Activated gamma-delta T cell (primary cell): Measurements from ENCODE around the gene UTS2B.
"Not testable (repeated sequence)": the region's sequence is repeated elsewhere in the genome, so short reads cannot be mapped to it uniquely, and the experiment has no call there.

Source experiments
- DNase-seq: peaks from one replicate; lab custom pipeline; 2025; lab: John Stamatoyannopoulos, UW

The UTS2B gene

GRCh38 chr3:191280111-191280510 lies 50.2 kb downstream of the UTS2B start:
- no peak for DNase-seq

DNA sequence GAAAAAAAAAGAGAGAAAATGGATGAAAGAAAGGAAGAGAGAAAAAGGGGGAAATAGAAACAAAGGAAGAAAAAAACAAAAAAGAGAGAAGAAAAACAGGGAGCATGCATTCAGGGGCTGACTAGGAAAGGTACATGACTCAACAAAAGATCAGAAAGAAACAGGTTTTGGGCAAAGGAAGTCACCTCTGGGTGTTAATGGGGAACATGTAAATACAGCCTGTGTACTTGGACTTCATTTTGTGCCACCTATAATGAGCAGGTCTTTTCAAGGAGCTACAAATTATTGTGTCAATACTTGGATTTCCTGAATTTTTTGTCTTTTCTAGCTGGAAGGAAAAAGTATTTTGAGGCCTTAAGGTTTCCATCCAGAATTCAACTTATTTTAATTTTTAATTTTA lies 54.6 kb downstream of the UTS2B start:
- no peak for DNase-seq

DNA sequence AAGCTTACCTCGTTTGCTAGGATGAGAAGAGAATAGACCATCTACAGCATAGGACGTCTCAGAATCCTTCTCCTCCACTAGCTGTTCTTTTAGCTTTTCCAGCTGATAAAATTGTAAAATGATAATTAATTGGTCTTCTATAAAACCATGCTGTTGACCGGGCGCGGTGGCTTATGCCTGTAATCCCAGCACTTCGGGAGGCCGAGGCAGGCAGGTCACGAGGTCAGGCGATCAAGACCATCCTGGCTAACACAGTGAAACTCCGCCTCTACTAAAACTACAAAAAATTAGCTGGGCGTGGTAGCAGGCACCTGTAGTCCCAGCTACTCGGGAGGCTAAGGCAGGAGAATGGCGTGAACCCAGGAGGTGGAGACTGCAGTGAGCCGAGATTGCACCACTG lies 55.1 kb downstream of the UTS2B start:
- not testable (repeated sequence) for DNase-seq

GRCh38 chr3:191269289-191270085 lies 60.8 kb downstream of the UTS2B start:
- DNase-seq, result no peak

DNA sequence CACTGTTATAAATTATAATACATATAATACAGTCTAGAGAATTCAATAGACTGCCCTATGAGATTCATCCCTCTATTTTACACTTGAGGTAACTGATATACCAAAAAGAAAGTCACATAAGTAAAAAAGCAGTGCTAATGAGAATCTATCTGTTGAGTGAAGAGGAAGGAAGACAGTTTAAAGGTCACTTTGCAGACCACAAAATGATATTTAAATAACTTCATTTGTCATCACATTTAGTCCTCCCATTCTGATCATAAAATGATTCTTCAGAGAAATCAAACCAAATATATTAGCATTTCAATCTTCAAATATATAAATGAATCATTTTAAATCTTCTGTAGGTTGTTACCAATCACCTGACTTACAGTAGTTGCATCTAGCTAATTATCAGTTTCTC lies 61.6 kb downstream of the UTS2B start:
- DNase-seq, result no peak

DNA sequence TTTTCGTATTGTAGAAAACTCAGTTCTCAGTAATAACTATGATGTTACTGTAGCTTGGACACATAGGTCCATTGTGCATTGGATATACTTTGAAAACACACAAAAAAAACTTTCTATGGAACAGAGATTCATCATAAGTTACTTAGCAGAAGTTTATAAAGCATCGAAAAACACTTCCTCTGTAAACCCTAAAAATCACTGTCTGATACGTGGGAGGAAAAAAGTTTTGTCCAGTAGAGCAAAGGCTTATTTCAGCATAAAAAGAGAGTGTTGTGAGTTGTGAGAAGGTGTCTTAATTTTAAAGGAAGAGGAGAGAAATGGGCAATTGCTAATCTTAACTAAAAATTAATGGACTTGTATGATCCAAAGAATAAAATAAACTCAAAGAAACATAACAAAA lies 66.5 kb downstream of the UTS2B start:
- DNase-seq, result no peak

GRCh38 chr3:191263365-191263764 lies 67.0 kb downstream of the UTS2B start:
- DNase-seq, result no peak

GRCh38 chr3:191262650-191263049 lies 67.7 kb downstream of the UTS2B start:
- no peak for DNase-seq

DNA sequence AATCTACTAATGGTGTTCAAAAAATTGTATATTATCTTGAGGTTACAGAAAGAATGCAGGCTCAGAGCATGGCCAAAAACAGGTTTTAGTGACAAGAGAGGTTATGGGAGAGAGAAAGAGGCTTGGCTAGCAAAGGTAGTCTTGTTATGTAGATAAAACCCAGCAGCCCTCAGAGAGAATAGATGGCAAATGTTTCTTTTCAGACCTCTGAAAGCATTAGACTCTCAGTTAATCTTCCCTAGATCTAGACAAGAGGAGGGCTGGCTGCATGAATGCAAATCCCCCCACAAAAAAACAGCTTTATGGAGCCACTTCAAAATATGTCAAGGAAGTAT lies 69.1 kb downstream of the UTS2B start:
- no peak for DNase-seq

DNA sequence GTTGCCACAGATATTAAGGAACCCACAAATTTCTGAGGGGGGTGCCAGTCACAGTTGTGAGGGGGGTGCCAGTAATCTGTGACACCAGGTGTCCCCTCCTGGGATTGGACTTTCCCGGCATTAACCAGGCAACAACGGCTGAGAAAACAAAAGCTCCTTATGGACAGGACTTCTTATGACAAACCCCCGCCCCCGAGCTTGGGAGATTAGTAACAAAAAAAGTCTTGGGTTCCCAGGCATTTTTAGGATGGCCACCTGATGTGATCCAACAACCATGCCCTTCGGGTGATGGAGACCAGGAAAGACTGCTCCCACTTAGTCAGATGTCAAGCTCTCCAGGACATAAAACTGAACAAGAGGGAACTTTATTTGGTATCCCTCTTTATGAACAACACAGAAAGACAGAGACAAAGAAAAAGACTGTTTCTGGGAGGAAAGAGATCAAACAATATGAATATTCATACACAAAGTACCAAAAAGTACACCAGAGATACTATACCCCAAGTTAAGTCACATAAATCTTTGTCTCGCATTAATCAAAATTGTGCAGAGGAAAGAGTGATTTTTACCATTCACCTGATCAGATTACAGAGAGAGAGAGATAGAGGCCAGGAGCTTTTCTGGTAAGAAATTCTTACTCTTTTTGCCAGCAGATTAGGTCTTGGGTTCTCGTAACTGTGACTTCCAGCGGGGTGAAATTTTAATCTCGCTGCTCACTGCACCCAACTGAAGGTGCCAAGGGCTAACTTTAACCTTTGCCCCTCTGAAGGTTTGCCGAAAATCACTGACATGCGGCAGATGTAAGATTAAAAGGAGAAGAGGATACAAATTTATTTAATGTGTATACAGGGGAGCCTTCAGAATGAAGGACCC lies 69.7 kb downstream of the UTS2B start:
- DNase-seq, result no peak

- DNase-seq, result no peak
Measured at GRCh38 chr3:191259486-191259885, 70.8 kb downstream of the UTS2B start.

- no peak for DNase-seq
Measured at GRCh38 chr3:191257286-191257685, 73.0 kb downstream of the UTS2B start.

DNA sequence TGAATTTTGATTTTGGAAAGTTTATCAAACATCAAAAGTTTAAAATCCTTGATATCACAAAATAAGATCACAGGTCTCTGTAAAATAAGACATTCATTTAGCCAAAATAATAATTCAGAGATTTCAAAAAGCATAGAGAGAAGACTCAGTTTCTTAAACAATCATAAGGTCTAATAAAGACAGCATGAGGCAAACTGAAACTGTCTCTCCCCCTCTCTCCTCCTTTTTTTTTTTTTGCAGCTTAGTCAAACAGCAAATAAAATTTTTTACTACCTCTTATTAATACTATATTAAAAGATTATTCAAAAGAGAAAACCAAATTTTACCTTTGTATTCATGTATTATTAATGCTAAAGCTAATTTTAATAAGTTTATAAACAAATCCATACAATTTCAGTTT lies 73.9 kb downstream of the UTS2B start:
- no peak for DNase-seq

- no peak for DNase-seq
Measured at GRCh38 chr3:191255156-191255555, 75.2 kb downstream of the UTS2B start.

GRCh38 chr3:191254098-191254873 lies 76.0 kb downstream of the UTS2B start:
- DNase-seq, result no peak

- DNase-seq, result no peak
Measured at GRCh38 chr3:191253089-191253799, 77.1 kb downstream of the UTS2B start.

DNA sequence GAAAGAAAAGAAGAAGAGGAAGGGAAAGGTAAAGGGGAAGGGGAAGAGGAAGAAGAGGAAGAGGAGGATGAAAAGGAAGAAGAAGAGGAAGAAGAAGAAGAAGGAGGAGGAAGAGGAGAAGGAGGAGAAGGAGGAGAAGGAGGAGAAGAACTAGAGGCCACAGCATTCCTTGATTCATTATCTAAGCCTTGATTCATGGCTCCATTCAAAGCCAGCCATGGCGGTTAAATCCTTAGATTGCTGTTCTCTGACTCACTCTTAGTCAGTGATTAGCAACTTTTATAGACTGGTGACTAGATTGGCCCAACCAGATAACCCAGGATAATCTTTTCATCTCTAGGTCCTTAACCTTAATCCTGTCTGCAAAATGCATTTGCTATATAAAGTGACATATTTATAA lies 83.7 kb downstream of the UTS2B start:
- DNase-seq, result no peak

DNA sequence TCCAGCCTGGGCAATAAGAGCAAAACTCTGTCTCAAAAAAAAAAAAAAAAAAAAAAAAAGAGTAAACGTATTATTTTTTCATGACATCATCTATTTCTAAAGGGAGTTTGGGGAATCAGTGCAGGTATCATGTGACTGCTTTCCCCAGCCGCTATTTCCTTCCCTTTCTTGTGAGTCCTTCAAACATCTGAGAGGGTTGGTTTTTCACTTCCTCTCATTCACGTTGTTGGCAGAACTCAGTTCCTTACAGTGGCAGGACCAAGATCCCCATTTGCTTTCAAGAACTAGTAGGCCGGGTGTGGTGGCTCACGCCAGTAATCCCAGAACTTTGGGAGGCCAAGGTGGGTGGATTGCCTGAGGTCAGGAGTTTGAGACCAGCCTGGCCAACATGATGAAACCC lies 84.3 kb downstream of the UTS2B start:
- DNase-seq, result not testable (repeated sequence)

DNA sequence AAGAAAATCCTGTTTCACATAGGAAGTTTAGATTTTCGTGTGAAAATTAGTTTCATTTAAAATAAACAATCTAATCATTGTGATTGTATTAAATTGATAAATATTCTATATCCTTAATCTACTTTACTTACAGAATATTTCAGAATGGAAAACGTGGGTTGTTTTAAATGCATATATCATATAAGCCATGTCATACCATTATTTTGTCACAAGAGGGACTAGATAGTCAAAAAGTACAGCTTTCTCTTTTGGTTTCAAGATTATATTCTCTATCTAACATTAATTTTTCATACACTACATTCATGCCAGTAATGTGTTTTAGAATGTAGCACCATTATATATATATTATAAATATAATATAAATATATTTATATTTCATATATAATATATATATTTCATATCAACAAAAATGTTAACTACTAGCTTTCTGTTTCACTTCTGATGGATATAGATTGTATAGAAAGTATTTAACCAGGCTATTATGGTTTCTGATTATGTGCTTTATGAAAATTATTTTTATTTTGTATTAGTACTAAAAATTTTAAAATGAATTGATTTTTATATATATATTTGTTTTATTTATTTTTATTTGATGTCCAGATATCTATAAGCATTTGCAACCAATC lies 86.0 kb downstream of the UTS2B start:
- no peak for DNase-seq

GRCh38 chr3:191240486-191240885 lies 89.8 kb downstream of the UTS2B start:
- no peak for DNase-seq

- no peak for DNase-seq
Measured at GRCh38 chr3:191239407-191240031, 90.8 kb downstream of the UTS2B start.
